ENCODE data around the gene USH2A. TPM values are rescaled to one million over a fixed set of nuclear protein-coding genes. Genes with fewer than 3 reads are reported as not detected.

The USH2A gene
- total RNA-seq, 1 donor from 2014 or later = not detected

- no peaks in the 10 kb centered on the region for H3K9me3 Mint-ChIP-seq (ENCODE audit: unreplicated experiment)
- H3K27ac Mint-ChIP-seq (ENCODE audit: unreplicated experiment) = no peak overlapping the region
- no peak overlapping the region for H3K4me3 Mint-ChIP-seq (ENCODE audit: unreplicated experiment)
- TF ChIP-seq CTCF (IDR thresholded peaks at IDR 0.05) = no peak
- DNase-seq (ENCODE audit: extremely low spot score, unreplicated experiment) = no peak
- peaks cover 43% of the 10 kb centered on the region for H3K36me3 Mint-ChIP-seq (ENCODE audit: unreplicated experiment)
- peaks cover 28% of the 10 kb centered on the region for H3K4me1 Mint-ChIP-seq (ENCODE audit: unreplicated experiment)
- H3K27me3 Mint-ChIP-seq (ENCODE audit: unreplicated experiment) = no peaks in the 10 kb centered on the region
Measured at GRCh38 chr1:215600258-215600792, 822.9 kb downstream of the USH2A start.

GRCh38 chr1:215599418-215600074, 823.7 kb downstream of the USH2A start:
- H3K27ac Mint-ChIP-seq (ENCODE audit: unreplicated experiment) = peak overlapping the region; percentile 13
- TF ChIP-seq CTCF (IDR thresholded peaks at IDR 0.05) = no peak
- H3K4me3 Mint-ChIP-seq (ENCODE audit: unreplicated experiment) = no peak overlapping the region
- DNase-seq (ENCODE audit: extremely low spot score, unreplicated experiment) = no peak
- peaks cover 36% of the 10 kb centered on the region for H3K4me1 Mint-ChIP-seq (ENCODE audit: unreplicated experiment)
- no peaks in the 10 kb centered on the region for H3K9me3 Mint-ChIP-seq (ENCODE audit: unreplicated experiment)
- no peaks in the 10 kb centered on the region for H3K27me3 Mint-ChIP-seq (ENCODE audit: unreplicated experiment)
- H3K36me3 Mint-ChIP-seq (ENCODE audit: unreplicated experiment) = peaks cover 43% of the 10 kb centered on the region

- DNase-seq (ENCODE audit: extremely low spot score, unreplicated experiment) = no peak
- Mint-ChIP-seq H3K27me3 (ENCODE audit: unreplicated experiment) (no peaks in the 10 kb centered on the region), H3K27ac (ENCODE audit: unreplicated experiment) (no peak overlapping the region), H3K4me1 (ENCODE audit: unreplicated experiment) (peaks cover 44% of the 10 kb centered on the region), H3K36me3 (ENCODE audit: unreplicated experiment) (peaks cover 43% of the 10 kb centered on the region), H3K4me3 (ENCODE audit: unreplicated experiment) (no peak overlapping the region), H3K9me3 (ENCODE audit: unreplicated experiment) (no peaks in the 10 kb centered on the region)
- TF ChIP-seq CTCF (IDR thresholded peaks at IDR 0.05) = no peak
Measured at GRCh38 chr1:215597961-215598360, 825.3 kb downstream of the USH2A start.

DNA sequence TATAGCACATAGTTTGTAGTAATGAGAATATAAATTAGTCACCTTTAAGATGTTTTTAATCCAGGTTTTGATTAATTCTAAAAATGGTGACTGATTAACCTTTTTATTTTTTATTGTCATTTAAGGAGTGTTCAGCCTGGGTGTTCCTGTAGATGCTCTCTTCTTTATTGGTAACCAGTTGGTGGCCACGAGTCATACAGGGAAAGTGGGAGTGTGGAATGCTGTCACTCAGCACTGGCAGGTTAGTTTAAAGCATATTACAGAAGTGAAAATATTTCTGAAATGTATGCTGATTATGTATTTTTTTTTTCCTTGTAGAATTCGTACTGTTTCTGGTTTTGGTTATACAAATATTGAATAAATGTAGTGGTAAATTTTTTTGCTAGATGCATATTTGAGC, 828.0 kb downstream of the USH2A start:
- TF ChIP-seq CTCF (IDR thresholded peaks at IDR 0.05) = no peak
- H3K27me3 Mint-ChIP-seq (ENCODE audit: unreplicated experiment) = no peaks in the 10 kb centered on the region
- no peak for DNase-seq (ENCODE audit: extremely low spot score, unreplicated experiment)
- H3K36me3 Mint-ChIP-seq (ENCODE audit: unreplicated experiment) = peaks cover 41% of the 10 kb centered on the region
- H3K9me3 Mint-ChIP-seq (ENCODE audit: unreplicated experiment) = peaks cover 4% of the 10 kb centered on the region
- H3K4me1 Mint-ChIP-seq (ENCODE audit: unreplicated experiment) = peaks cover 45% of the 10 kb centered on the region
- H3K27ac Mint-ChIP-seq (ENCODE audit: unreplicated experiment) = peak overlapping the region; percentile 76
- H3K4me3 Mint-ChIP-seq (ENCODE audit: unreplicated experiment) = no peak overlapping the region

DNA sequence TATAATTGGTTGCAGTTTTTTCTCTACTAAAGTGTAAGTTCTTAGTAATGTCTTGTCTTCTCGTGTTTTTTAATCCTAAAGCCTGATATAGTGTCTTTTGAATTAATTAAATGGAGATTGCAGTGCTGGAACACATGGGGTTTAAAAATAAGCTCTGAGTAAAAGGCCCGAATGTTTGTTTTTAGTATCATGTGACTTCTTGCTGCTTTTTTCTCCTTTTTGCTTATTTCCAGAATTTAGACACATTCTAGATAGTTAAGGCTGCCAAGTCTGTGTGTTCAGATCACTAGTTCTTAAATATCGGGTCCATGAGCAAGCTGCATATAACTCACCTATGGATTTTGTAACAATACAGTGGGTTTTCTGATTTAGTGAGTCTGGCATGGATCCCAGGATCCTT, 828.6 kb downstream of the USH2A start:
- peaks cover 44% of the 10 kb centered on the region for H3K4me1 Mint-ChIP-seq (ENCODE audit: unreplicated experiment)
- DNase-seq (ENCODE audit: extremely low spot score, unreplicated experiment) = no peak
- no peak overlapping the region for H3K4me3 Mint-ChIP-seq (ENCODE audit: unreplicated experiment)
- H3K36me3 Mint-ChIP-seq (ENCODE audit: unreplicated experiment) = peaks cover 45% of the 10 kb centered on the region
- H3K27me3 Mint-ChIP-seq (ENCODE audit: unreplicated experiment) = no peaks in the 10 kb centered on the region
- H3K9me3 Mint-ChIP-seq (ENCODE audit: unreplicated experiment) = peaks cover 6% of the 10 kb centered on the region
- H3K27ac Mint-ChIP-seq (ENCODE audit: unreplicated experiment) = peak overlapping the region; percentile 76
- no peak for TF ChIP-seq CTCF (IDR thresholded peaks at IDR 0.05)
